ENCODE data around the gene ZNF136.

ZNF136 gene

DNA sequence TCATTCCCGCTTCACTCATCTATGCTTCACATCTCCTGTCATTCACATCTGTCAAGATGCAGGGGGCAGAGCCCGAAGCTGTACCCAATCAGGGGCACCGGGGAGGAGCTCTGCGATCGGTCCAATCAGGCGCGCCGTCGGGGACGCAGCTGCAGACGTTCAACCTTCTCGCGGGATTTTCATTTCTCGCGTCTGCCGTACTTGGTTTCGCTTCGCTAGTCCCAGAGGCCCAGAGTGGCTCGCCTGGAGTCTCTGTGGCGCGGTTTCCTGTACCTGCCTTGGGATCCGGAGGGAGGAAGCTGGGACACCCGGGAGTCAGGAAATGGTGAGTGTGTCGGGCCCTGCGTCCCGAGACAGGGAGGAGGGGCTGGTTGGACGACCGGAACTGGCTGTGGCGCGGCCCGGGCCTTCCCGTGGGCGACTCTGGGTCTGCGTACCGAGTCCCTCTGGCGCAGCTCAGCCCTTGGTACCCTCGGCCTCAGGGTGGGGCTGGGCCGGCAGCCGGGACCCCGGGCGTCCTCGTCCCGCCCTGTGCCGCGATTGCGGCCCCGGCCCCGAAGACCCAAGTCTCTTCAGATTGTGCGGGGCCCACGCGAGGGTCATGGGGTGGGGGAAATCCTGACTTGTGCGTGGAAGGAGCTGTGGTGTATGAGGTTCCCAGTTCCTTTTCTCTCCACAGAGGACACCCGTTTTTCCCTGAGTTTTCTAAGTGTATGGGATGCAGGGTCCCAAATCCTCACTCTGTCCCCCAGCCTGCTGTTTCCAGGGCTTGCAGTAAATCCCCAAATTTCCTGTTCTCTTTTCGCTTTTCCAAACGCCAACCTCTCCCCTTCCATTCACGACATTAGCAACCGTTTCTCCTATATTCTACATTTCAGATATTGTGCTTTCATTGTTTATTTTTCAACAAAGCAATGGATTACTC is at the start of gene ZNF136:
TSS of gene ZNF136 (plus strand) at position 215 of the 925 bp plus-strand sequence. CDS start at position 323, 108 bp downstream.
- FAIRE-seq = peak; percentile 82

DNA sequence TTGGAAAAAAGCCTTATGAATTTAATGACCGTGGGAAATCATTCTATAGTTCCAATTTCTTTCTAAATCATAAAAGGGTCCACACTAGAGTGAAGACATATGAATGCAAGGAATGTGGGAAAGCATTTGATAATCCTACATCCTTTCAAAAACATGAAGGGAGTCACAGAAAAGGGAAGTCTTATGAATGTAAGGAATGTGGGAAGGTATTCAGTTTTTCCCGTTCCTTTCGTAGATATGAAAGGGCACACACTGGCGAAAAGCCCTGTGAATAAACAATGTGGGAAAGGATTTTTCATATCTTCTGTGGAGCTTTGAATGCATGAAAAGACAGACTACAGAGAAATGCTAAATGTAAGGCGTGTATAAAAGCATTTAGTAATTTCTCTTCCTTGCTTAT is 49.8 kb upstream of the ZNF136 start:
- no peak for FAIRE-seq

DNA sequence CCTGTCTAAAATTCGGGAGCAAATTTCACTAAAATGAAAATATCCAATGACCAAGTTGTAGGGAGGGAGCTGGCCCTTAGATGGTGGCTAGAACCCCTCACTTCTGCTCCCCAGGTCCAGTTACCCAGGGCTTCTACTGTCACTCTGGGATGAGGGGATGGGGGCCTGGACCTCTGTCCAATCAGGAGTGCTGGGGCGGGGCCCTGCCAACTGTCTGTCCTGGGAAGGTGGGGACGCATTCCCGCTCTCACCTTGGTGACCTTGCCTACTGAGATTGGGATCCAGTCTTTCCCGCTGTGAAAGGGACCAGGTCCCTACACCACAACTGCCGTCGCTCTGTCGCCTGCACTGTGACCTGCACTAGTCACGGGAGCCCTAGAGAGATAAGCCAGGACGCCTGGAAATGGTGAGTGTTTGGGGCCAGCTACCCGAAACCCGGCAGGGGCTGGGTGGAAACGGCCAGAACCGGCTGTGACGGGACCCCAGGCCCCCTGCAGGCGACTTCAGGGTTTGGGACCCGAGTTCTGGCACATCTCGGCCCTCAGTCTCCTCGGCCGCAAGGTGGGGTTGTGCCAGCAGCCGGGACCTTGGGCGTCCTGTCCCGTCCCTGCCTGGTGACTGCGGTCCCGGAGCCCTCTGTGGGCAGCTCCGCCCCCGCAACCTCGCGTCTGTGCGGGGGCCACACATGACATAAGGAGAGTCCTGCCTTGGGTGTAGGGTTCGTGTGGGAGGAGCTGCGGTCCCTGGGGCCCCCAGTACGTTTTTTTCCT is 45.5 kb upstream of the ZNF136 start:
- no peak for FAIRE-seq

DNA sequence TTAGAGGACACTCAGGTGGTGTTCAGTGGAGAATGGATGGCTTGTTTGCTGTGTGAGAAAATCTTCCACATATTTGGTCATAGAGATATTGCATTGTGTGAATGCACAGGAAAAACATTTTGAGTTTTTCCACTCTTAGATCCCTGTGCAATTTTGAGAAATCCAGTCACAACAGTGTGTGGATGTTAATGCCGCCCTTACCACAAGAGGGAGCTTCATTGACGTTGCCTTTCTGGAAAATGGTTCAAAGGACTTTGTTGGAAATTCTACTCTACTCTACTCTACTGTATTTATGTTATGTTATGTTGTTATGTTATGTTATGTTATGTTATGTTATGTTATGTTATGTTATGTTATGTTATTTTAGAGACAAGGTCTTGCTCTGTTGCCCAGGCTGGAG is 36.2 kb upstream of the ZNF136 start:
- FAIRE-seq = no peak

- FAIRE-seq = no peak
These were observed 29.8 kb upstream of the ZNF136 start for GRCh38 chr19:12133069-12133468.

DNA sequence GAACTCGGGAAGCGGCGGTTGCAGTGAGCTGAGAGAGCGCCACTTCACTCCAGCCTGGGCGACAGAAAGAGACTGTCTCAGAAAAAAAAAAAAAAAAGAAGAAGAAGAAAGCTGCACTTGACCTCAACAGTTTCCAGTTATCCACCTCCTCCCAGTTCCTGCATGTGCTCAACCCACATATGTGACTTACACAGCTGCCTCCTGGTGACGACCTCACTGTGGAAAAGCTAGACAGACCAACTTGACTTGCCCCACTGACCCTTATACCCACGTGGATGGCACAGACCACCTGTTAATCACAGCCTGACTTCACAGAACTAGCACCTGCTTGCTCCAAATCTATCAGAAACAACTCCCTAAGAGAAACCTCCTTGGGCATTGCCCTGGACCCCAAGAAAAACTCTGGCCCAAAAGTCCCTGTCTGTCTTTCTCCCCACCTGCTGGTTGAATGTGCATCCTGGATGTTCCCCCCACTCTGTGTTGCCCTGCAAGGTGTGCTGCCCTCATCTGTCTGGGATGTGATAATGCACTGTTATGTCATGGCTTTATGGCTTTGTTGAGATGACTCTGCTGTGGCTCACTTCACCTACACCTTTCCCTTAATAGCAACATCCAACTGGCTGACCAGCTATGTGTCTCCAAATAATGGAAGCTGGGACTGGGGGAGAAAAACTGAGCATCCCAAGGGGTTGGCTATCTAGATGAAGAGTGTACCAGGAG is 25.5 kb upstream of the ZNF136 start:
- FAIRE-seq = no peak

DNA sequence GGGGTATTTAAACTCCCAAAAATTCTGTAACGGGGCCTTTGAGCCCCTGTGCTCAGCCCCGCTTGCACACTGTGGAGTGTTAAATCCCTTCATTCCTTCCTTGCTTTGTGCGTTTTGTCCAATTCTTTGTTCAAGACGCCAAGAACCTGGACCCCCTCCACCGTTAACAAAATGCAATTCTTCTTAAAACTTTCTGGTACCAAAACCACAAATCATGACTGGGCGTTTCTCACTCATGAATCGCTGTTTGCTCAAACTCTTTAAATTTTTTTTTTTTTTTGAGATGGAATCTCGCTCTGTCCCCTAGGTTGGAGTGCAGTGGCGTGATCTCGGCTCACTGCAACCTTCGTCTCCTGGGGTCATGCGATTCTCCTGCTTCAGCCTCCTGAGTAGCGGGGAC is 23.6 kb upstream of the ZNF136 start:
- FAIRE-seq = no peak

GRCh38 chr19:12139885-12140544 is 22.9 kb upstream of the ZNF136 start, which contains the start of gene ZNF20:
Gene ZNF20 (minus strand): TSS chr19:12140350. CDS start chr19:12140182, 168 bp downstream.
- no peak for FAIRE-seq

GRCh38 chr19:12140545-12141404 is 22.1 kb upstream of the ZNF136 start:
- no peak for FAIRE-seq

DNA sequence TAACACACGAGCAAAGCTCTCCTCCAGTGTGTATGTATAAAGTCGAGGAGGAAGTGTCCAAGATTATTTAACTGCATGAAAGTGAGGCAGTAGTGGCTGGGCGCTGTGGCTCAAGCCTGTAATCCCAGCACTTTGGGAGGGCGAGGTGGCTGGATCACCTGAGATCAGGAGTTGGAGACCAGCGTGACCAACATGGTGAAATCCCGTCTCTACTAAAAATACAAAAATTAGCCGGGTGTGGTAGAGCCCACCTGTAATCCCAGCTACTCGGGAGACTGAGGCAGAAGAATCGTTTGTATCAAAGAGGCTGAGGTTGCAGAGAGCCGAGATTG is 21.5 kb upstream of the ZNF136 start:
- no peak for FAIRE-seq

DNA sequence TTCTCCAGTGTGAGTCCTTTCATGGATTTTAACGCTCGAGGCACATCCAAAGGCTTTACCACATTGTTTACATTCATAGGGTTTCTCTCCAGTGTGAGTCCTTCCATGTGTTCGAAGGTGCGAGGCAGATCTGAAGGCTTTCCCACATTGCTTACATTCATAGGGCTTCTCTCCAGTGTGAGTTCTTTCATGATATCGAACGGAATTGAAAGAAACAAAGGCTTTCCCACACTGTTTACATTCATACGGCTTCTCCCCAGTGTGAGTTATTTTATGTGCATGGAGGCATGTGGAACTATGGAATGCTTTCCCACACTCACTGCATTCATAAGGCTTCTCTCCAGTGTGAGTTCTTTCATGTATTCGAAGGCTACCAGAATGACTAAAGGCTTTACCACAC is 17.5 kb upstream of the ZNF136 start:
- FAIRE-seq = no peak

GRCh38 chr19:12155324-12155860 is 7.5 kb upstream of the ZNF136 start:
- FAIRE-seq = no peak

- FAIRE-seq = peak; percentile 89
These were observed 6.5 kb upstream of the ZNF136 start, which contains the start of gene ZNF625 for GRCh38 chr19:12156223-12157058. Gene ZNF625 (minus strand): TSS chr19:12156734. CDS start chr19:12156558, 176 bp downstream.

DNA sequence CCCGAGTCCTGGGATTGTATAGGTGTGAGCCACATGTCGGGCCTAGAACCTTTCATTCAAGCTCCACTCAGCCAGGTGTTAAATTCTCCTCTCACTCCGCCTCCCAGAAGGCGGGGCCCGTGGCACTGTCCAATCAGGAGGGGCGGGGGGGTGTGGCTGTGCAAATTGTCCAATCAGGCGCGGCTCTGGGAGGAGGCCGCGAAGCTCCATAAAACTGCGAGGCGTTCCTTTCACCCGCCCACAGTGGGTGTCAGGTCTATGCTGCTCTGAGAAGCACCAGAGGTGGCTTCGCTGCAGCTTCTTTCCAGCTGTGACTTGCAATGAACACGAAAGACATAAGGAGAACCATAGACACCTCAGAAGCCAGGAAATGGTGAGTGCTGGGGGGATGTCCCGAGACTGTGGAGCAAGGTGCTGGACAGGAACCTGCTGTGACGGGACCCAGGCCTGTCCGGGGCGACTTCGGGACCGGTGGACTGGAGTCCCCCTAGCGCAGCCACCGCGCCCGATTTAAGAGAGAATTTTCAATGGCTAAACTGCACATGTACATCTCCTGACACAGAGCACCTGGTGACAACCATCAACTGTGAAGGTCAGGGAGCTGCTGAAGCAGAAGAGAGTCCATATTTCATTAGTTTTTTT is 3.0 kb upstream of the ZNF136 start:
- no peak for FAIRE-seq

GRCh38 chr19:12162513-12162881 is 399 bp upstream of the ZNF136 start:
- FAIRE-seq = no peak

DNA sequence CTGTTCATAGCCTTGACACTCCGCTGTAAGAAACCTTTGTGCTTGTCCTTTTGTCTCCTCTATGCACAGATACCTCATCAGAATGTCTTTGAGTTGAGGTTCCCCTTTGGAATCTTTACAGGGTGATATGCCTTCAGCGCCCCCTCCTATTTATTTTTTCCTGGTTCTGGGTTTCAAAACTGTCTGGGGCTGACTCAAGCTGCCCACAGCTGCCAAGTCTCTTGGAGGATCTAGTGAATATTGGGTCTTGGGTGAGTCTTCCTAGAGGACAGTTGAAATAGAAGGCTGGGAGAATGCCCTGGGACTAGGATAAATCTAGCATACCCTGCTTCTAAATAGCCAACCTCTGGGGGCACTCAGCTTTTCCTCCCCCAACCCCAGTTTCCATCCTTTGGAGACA is 930 bp downstream of the ZNF136 start:
- no peak for FAIRE-seq

- FAIRE-seq = no peak
These were observed 3.7 kb downstream of the ZNF136 start for GRCh38 chr19:12166626-12167025.

DNA sequence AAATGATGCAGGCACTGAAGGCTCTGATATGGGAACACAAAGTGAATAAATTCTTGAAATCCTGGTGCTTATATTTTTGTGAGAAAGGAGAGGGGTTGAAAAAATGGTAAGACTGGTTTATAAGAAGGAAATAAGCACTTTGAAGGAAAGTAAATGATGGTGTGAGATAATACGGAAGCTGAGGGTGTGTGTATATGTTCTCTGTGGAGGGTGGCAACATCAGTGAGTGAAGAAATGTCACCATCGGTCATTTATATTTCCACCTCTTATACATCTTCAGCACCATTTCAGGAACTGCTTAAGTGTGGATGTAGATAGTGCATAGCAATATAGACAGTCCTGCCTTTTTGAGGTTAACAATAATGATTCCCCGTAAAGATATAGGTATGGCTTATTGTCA is 17.5 kb downstream of the ZNF136 start:
- no peak for FAIRE-seq

DNA sequence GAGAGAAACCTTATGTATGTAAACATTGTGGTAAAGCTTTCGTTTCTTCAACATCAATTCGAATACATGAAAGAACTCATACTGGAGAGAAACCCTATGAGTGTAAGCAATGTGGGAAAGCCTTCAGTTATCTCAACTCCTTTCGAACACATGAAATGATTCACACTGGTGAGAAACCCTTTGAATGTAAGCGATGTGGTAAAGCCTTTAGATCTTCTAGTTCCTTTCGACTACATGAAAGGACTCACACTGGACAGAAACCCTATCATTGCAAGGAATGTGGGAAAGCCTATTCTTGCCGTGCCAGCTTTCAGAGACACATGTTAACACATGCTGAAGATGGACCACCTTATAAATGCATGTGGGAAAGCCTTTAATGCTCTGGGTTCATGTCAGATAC is 24.7 kb downstream of the ZNF136 start:
- no peak for FAIRE-seq
